K562 (cell line): ENCODE data around the gene GLP2R. TPM values are rescaled to one million over a fixed set of nuclear protein-coding genes. Genes with fewer than 3 reads are reported as not detected.

Experiments
- ATAC-seq: fragments of 200-7000 bp; cut with Tn5 transposase; 3 replicates; pipeline ENCODE4 v1.9.1; 2020; ENCODE audit warnings: moderate library complexity
- BruUV-seq: library from RNA; stranded (reverse); fragments of 400-500 nt; replicated peaks from 2 replicates; lab custom pipeline; 2021; lab: Mats Ljungman, UMichigan
- CTCF ChIA-PET: fragments of 300-600 bp; formaldehyde crosslinking; extraction: SDS; loops from one replicate; lab custom pipeline; 2021; ENCODE audit warnings: low intra/inter-chr PET ratio; lab: Yijun Ruan, JAX
- POLR2A ChIA-PET: fragments of 300-600, 350-650 bp; sonication (Branson Sonifier 250); formaldehyde crosslinking; extraction: SDS; loops from one replicate; lab custom pipeline; 2021; ENCODE audit warnings: antibody characterized with exemption, inconsistent platforms; lab: Yijun Ruan, JAX
- DNase-seq, 4 experiments: peaks; one replicate each; pipeline versions ENCODE4 v3.0.0 to v3.0.0-alpha.2; 2011 to 2018; ENCODE audit warnings: low spot score in 3 of 4, mixed read lengths in 3 of 4; ENCODE audit errors: extremely low read depth in 1 of 4
- FAIRE-seq: peaks from 2 replicates; lab custom pipeline; 2011; peaks lifted over from hg19 to GRCh38; lab: Jason Lieb, UNC
- H2AFZ ChIP-seq: 2 replicates; pipeline ENCODE4 v1.6.0; 2011; ENCODE audit warnings: low read depth, low read length, control low read depth, inconsistent platforms
- H3K27ac ChIP-seq: fragments of 200-600 bp; 3 replicates; pipeline ENCODE4 v1.8.0; 2011; ENCODE audit warnings: low read depth, mild to moderate bottlenecking, control low read depth, inconsistent platforms, low read length, moderate library complexity, mixed read lengths; ENCODE audit errors: extremely low read depth
- H3K27me3 ChIP-seq, 2 experiments: fragments of 300-600 bp in 1 of 2; 2 replicates in 1 of 2; 3 replicates in 1 of 2; pipeline versions ENCODE4 v1.6.0 to v1.8.0; 2011; ENCODE audit warnings: inconsistent platforms in 2 of 2, low read length in 2 of 2, mild to moderate bottlenecking in 1 of 2, mixed read lengths in 1 of 2, moderate library complexity in 1 of 2; ENCODE audit not compliant: control insufficient read depth in 2 of 2, insufficient read depth in 2 of 2
- H3K36me3 ChIP-seq: fragments of 300-600 bp; 3 replicates; pipeline ENCODE4 v1.8.0; 2011; ENCODE audit warnings: mild to moderate bottlenecking, low read length, inconsistent platforms; ENCODE audit not compliant: control insufficient read depth, insufficient read depth
- H3K4me1 ChIP-seq, 2 experiments: fragments of 200-600 bp in 1 of 2; replicated peaks in 1 of 2; 2 replicates in 1 of 2; 3 replicates in 1 of 2; pipeline versions ENCODE4 v1.5.1 to v1.8.0; 2011; ENCODE audit warnings: inconsistent platforms in 2 of 2, low read length in 2 of 2, mild to moderate bottlenecking in 1 of 2, mixed read lengths in 1 of 2, moderate library complexity in 1 of 2; ENCODE audit not compliant: control insufficient read depth in 2 of 2, insufficient read depth in 2 of 2
- H3K4me2 ChIP-seq: 2 replicates; pipeline ENCODE4 v1.6.1; 2011; ENCODE audit warnings: low read length, control low read depth, inconsistent platforms, mixed read lengths; ENCODE audit not compliant: insufficient read depth
- H3K4me3 ChIP-seq: fragments of 200-600 bp; sonication (generic), shearing (Covaris generic); 2 replicates; pipeline ENCODE4 v1.5.1; 2016; ENCODE audit warnings: control low read depth, inconsistent platforms
- H3K79me2 ChIP-seq: fragments of 200-600 bp; 3 replicates; pipeline ENCODE4 v1.8.0; 2011; ENCODE audit warnings: low read length, inconsistent platforms; ENCODE audit not compliant: control insufficient read depth, insufficient read depth
- H3K9ac ChIP-seq, 2 experiments: 2 replicates each; pipeline versions ENCODE4 v1.6.0 to v1.6.1; 2011; ENCODE audit warnings: low read depth in 2 of 2, low read length in 2 of 2, control low read depth in 1 of 2, inconsistent platforms in 1 of 2, mild to moderate bottlenecking in 1 of 2, mixed read lengths in 1 of 2; ENCODE audit not compliant: insufficient read depth in 1 of 2
- H3K9me1 ChIP-seq: one replicate; pipeline ENCODE4 v1.6.0; 2011; ENCODE audit warnings: inconsistent platforms, mild to moderate bottlenecking, low read length, moderate library complexity; ENCODE audit not compliant: control insufficient read depth, insufficient read depth
- H3K9me3 ChIP-seq: replicated peaks from 2 replicates; pipeline ENCODE4 v1.5.1; 2011; ENCODE audit warnings: low read depth, low read length, inconsistent platforms; ENCODE audit not compliant: control insufficient read depth, insufficient read depth
- H4K20me1 ChIP-seq: replicated peaks from 2 replicates; pipeline ENCODE4 v1.6.1; 2011; ENCODE audit warnings: low read length, inconsistent platforms, mixed read lengths; ENCODE audit not compliant: control insufficient read depth, insufficient read depth
- ELF4 ChIP-seq: fragments of 450-650 bp; formaldehyde crosslinking; IDR thresholded peaks from 2 replicates; pipeline ENCODE4 v1.4.0; 2022; ENCODE audit warnings: missing genetic modification characterization
- HDAC1 ChIP-seq, 2 experiments: fragments of 450-650 bp; IDR thresholded peaks; 2 replicates each; pipeline ENCODE4 v1.6.1; 2016 to 2017; ENCODE audit warnings: inconsistent platforms in 1 of 2, mild to moderate bottlenecking in 1 of 2, moderate library complexity in 1 of 2
- MEIS2 ChIP-seq: fragments of 450-650 bp; IDR thresholded peaks from 2 replicates; pipeline ENCODE4 v1.6.1; 2014; ENCODE audit warnings: mild to moderate bottlenecking; ENCODE audit not compliant: partially characterized antibody
- RFX1 ChIP-seq: fragments of 450-650 bp; IDR thresholded peaks from 2 replicates; pipeline ENCODE4 v1.6.1; 2016; ENCODE audit warnings: mild to moderate bottlenecking, moderate library complexity
- WGBS: fragments of 100-300 bp; shearing (Covaris generic); methylation state at CpG from one replicate; pipeline ENCODE4 v1.1.6; 2016; ENCODE audit warnings: low coverage, mixed read lengths; ENCODE audit not compliant: insufficient coverage; ENCODE audit errors: missing lambda C conversion rate; 5-methylcytosine and 5-hydroxymethylcytosine counted together
- in situ Hi-C: fragments of 300-500 bp; cut with MboI; formaldehyde crosslinking; loops from 4 replicates; pipeline ENCODE4 v1.15.0; 2018; ENCODE audit warnings: inconsistent platforms, mixed read lengths
- intact Hi-C: fragments of 100-400 bp; cut with micrococcal nuclease; formaldehyde crosslinking; loops from 2 replicates; pipeline ENCODE4 v1.14.2; 2022
- polyA plus RNA-seq, 8 experiments: library from polyadenylated mRNA; depleted of rRNA in 4 of 8; stranded (reverse) in 5 of 8; unstranded in 3 of 8; fragments of >200 nt; fragmentation: Nextera tagmentation in 2 of 8; fragmentation: Illumina TruSeq in 1 of 8; extraction: Ambion mirVana in 2 of 8; extraction: Trizol in 1 of 8; gene quantifications; 2 replicates each; pipeline versions ENCODE4 v1.2.1 to v1.2.3, GENCODE V29; 2011 to 2014; ENCODE audit warnings: inconsistent platforms in 1 of 8, missing spikeins in 1 of 8
- total RNA-seq, 7 experiments: library from RNA; depleted of rRNA in 6 of 7; stranded (reverse); fragments of >200 nt in 6 of 7; fragmentation: Illumina TruSeq in 2 of 7; extraction: Trizol in 2 of 7; gene quantifications; 2 replicates each; pipeline versions ENCODE4 v1.2.1 to v1.2.3, GENCODE V29; 2011 to 2021; ENCODE audit warnings: low replicate concordance in 1 of 7
- TF ChIP-seq, protein P1 (sequence below): sonication (generic); formaldehyde crosslinking; IDR thresholded peaks from 2 replicates; pipeline ENCODE4 v1.4.0; 2020; ENCODE audit warnings: mild to moderate bottlenecking, missing genetic modification reagents

The GLP2R gene
- total and polyA plus RNA-seq, 9 of the 15 experiments (the other 6 are each of a cell fraction or from before 2014, with no cell fraction given) = not detected

DNA sequence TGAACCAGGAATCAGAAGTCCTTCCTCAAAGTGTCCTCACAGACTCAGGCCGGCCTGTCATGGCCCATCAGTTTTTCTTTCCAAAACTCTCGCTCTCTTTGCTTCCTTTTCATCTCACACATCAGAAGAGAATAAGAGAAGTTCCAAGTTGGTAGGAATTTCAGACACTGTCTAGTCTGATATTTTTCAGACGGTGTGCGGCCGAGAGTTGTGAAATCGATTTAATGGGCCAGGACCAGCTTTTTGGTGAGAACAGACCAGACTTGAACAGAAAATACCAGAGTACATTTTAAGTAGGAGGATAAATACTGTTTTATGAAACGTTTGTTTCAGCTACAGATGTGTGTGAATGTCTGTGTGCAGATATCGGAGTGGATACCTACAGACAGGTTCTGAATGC, 104.1 kb downstream of the GLP2R start:
- no peak for ATAC-seq
- Histone ChIP-seq H4K20me1 (no peaks in the 10 kb centered on the region), H3K9ac (no peak overlapping the region), H3K36me3 (no peaks in the 10 kb centered on the region), H3K4me1 (no peaks in the 10 kb centered on the region), H3K4me3 (no peak overlapping the region), H2AFZ (no peak overlapping the region), H3K9me3 (no peaks in the 10 kb centered on the region)
- in situ Hi-C loops = loop anchor here (10.0 kb wide), 1 partner anchor 685 kb away; no protein-coding TSS in a partner anchor
- POLR2A ChIA-PET = interaction anchor here (0.7 kb wide), 1 partner anchor 29 kb away, joined by 3 read pairs; no protein-coding TSS in a partner anchor
- WGBS = 0% methylated on average over 8 of the region's 8 CpGs
- TF ChIP-seq RFX1 = no peak
- no peak for TF ChIP-seq MEIS2
- TF ChIP-seq, protein P1, sequence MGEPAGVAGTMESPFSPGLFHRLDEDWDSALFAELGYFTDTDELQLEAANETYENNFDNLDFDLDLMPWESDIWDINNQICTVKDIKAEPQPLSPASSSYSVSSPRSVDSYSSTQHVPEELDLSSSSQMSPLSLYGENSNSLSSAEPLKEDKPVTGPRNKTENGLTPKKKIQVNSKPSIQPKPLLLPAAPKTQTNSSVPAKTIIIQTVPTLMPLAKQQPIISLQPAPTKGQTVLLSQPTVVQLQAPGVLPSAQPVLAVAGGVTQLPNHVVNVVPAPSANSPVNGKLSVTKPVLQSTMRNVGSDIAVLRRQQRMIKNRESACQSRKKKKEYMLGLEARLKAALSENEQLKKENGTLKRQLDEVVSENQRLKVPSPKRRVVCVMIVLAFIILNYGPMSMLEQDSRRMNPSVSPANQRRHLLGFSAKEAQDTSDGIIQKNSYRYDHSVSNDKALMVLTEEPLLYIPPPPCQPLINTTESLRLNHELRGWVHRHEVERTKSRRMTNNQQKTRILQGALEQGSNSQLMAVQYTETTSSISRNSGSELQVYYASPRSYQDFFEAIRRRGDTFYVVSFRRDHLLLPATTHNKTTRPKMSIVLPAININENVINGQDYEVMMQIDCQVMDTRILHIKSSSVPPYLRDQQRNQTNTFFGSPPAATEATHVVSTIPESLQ (CRISPR knock-in tag) = no peak
- TF ChIP-seq HDAC1 (IDR thresholded peaks at IDR 0.05) = no peak
- no peak for TF ChIP-seq ELF4 (CRISPR knock-in tag)
- TF ChIP-seq, all 486 proteins: peak for 0
- Histone ChIP-seq H3K27ac (no peak overlapping the region), H3K4me2 (no peak overlapping the region), H3K79me2 (no peaks in the 10 kb centered on the region), H3K27me3 (peaks cover 0 to 6% of the 10 kb centered on the region in 2 experiments; a peak in 3 of 5 replicates), H3K9me1 (no peaks in the 10 kb centered on the region)
- CTCF ChIA-PET = no interaction called here
- no TSS peak for BruUV-seq
- intact Hi-C loops = loop anchor here (1.0 kb wide), 1 partner anchor 37 kb away; no protein-coding TSS in a partner anchor
- FAIRE-seq (no peak), DNase-seq (no peak)
